ENCODE results near the gene DPEP1.

DNA sequence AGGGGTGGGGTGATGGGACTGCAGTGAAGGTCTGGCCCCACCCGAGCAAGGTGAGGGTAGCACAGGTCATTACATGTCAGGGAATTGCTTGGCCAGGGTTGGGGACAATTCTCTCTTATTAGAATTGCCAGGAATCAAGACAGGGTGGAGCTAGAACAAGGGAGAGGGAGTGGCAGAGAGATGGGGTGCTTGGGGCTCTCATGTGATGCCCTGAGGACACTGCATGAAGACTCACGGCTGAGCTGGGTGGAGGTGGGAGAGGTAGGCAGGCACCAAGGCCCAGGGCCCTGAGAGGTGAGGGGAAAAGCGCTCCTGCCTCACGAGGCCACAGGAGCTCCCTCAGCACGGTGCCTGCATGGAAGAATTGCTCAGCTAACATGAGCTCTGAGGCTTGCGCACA lies 3.6 kb downstream of the DPEP1 start:
- no peak for TF ChIP-seq POLR2A (IDR thresholded peaks at IDR 0.05; ENCODE audit: low read depth, low read length)
- no peak for TF ChIP-seq POLR2AphosphoS5 (IDR thresholded peaks at IDR 0.05; ENCODE audit: low read depth, low read length)
